Fibroblast of mammary gland (primary cell): Measurements from ENCODE around the gene SETD3.

Experiments used
- DNase-seq: peaks from one replicate; pipeline ENCODE4 v3.0.0-alpha.2; 2010; ENCODE audit warnings: low read depth
- H3K4me3 ChIP-seq: 2 replicates; pipeline ENCODE4 v1.5.1; 2011; ENCODE audit warnings: low read depth, mild to moderate bottlenecking, low read length, moderate library complexity; ENCODE audit not compliant: control insufficient read depth
- CTCF ChIP-seq: conservative IDR thresholded peaks from 2 replicates; pipeline ENCODE4 v1.5.1; 2011; ENCODE audit warnings: low read depth, low read length, inconsistent platforms; ENCODE audit not compliant: control insufficient read depth, insufficient read depth

SETD3 gene

DNA sequence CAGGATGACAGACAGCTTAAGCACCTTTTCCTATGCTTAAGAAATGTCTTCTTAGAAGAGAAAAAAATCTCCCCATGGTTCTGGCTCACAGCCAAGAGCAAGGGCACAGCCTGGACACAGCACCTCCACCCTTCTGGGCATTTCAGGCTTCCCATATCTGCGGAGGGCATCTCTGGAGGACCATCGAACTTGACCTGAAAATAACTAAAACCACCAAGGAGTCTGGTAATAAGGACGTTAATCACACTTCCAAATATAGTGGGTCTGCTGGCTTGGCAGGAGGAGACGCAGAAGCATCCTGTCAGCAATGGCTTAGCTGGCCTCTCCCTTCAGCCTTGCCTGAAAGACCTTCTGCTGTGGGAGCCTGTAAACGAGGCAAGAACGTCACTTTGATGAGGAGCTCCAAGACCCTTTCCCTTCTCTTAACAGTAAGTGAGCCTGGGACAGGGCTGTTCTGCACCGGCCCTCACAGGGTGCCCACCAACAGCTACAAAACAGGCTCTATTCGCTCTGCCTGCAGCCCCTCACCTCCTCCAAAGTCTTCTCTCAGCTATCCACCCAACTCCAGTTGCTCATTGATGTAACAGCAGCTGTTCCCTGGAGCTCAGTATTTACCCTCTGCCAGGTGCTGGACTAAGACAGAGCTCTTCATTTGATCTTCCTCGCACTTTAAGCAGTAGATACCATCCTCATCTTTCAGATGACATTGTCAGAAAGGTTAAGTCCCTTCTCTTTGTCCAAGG, 13.2 kb downstream of the SETD3 start:
- no peak for DNase-seq
- no peak for TF ChIP-seq CTCF
- no peak overlapping the region for H3K4me3 ChIP-seq

DNA sequence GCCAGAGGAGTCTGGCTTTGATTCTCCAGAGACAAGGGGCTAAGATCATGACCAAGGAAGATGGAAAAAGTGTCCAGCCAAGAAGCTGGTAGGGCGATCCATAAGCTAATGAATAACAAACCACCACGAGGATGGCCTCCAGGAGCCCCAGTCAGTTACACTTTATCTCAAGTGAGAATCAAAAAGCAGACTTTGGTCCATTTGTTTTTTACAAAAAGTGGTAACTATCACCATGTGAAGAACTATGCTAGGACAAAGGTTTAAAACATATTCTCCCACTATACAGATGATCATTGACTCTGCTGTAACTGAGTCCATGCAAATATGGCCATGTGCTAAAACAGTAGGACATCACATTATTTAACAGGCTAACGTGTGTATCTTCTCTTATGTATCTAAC, 13.9 kb downstream of the SETD3 start:
- no peak for TF ChIP-seq CTCF
- H3K4me3 ChIP-seq = no peak overlapping the region
- no peak for DNase-seq

- no peak for TF ChIP-seq CTCF
- no peak for DNase-seq
Observed at GRCh38 chr14:99465288-99465687, 15.4 kb downstream of the SETD3 start.

GRCh38 chr14:99463974-99464373, 16.7 kb downstream of the SETD3 start:
- no peak for TF ChIP-seq CTCF
- no peak for DNase-seq

More at GRCh38 chr14:99465288-99465687, 15.4 kb downstream of the SETD3 start:
- no peak overlapping the region for H3K4me3 ChIP-seq

GRCh38 chr14:99462210-99462609, 18.4 kb downstream of the SETD3 start:
- TF ChIP-seq CTCF = no peak
- no peak for DNase-seq
- no peak overlapping the region for H3K4me3 ChIP-seq

More at GRCh38 chr14:99463974-99464373, 16.7 kb downstream of the SETD3 start:
- H3K4me3 ChIP-seq = no peak overlapping the region

- no peak for DNase-seq
- no peak overlapping the region for H3K4me3 ChIP-seq
- no peak for TF ChIP-seq CTCF
Observed at GRCh38 chr14:99461411-99462085, 19.1 kb downstream of the SETD3 start.
